Skin of body (tissue), 2 donors: ENCODE measurements around the gene CCDC171. TPM values are rescaled to one million over a fixed set of nuclear protein-coding genes. Genes with fewer than 3 reads are reported as not detected.
A peak's percentile ranks its signal among the peaks of the same experiment; 100 is the strongest.
"Not testable (repeated sequence)": the region's sequence is repeated elsewhere in the genome, so short reads cannot be mapped to it uniquely, and the experiment has no call there.

ENCODE experiments used
- DNase-seq: peaks from one replicate; lab custom pipeline; 2025; lab: John Stamatoyannopoulos, UW
- total RNA-seq: library from RNA; depleted of rRNA; stranded (reverse); fragments of >200 nt; gene quantifications from one replicate; pipeline ENCODE4 v1.2.3, GENCODE V29; 2014

CCDC171 gene
- 9.2 TPM for total RNA-seq

- DNase-seq, result peak; percentile 97
These were observed at the start of gene CCDC171 for GRCh38 chr9:15552636-15553527. Gene CCDC171 (plus strand): TSS chr9:15553043. CDS start chr9:15564089, 11,046 bp downstream.

- no peak for DNase-seq
These were observed 46.9 kb upstream of the CCDC171 start for GRCh38 chr9:15505921-15506320.

- DNase-seq, result no peak
These were observed 42.7 kb upstream of the CCDC171 start for GRCh38 chr9:15509931-15510788.

GRCh38 chr9:15510789-15511575 lies 41.9 kb upstream of the CCDC171 start, which contains the start of gene PSIP1:
Gene PSIP1 (minus strand): TSS chr9:15510970. CDS start chr9:15510188, 782 bp downstream.
- peak; percentile 90 for DNase-seq

GRCh38 chr9:15512204-15512603 lies 40.6 kb upstream of the CCDC171 start:
- no peak for DNase-seq

- DNase-seq, result no peak
These were observed 40.0 kb upstream of the CCDC171 start for GRCh38 chr9:15512889-15513288.

- DNase-seq, result no peak
These were observed 39.5 kb upstream of the CCDC171 start for GRCh38 chr9:15513335-15513734.

- no peak for DNase-seq
These were observed 33.0 kb upstream of the CCDC171 start for GRCh38 chr9:15519831-15520230.

GRCh38 chr9:15521254-15521653 lies 31.6 kb upstream of the CCDC171 start:
- DNase-seq, result no peak

- DNase-seq, result no peak
These were observed 30.6 kb upstream of the CCDC171 start for GRCh38 chr9:15522130-15522755.

- DNase-seq, result no peak
These were observed 27.9 kb upstream of the CCDC171 start for GRCh38 chr9:15524845-15525455.

GRCh38 chr9:15525958-15526357 lies 26.9 kb upstream of the CCDC171 start:
- no peak for DNase-seq

GRCh38 chr9:15527035-15527434 lies 25.8 kb upstream of the CCDC171 start:
- DNase-seq, result not testable (repeated sequence)

- DNase-seq, result no peak
These were observed 23.1 kb upstream of the CCDC171 start for GRCh38 chr9:15529566-15530324.

GRCh38 chr9:15531380-15531779 lies 21.5 kb upstream of the CCDC171 start:
- no peak for DNase-seq

- no peak for DNase-seq
These were observed 11.0 kb upstream of the CCDC171 start for GRCh38 chr9:15541872-15542271.

GRCh38 chr9:15542624-15543023 lies 10.2 kb upstream of the CCDC171 start:
- DNase-seq, result no peak

- DNase-seq, result no peak
These were observed 9.6 kb upstream of the CCDC171 start for GRCh38 chr9:15543047-15543813.

- no peak for DNase-seq
These were observed 3.2 kb upstream of the CCDC171 start for GRCh38 chr9:15549611-15550010.
